Tibial nerve (tissue), 4 donors: Measurements from ENCODE around the gene SEZ6. TPM values are rescaled to one million over a fixed set of nuclear protein-coding genes. Genes with fewer than 3 reads are reported as not detected.

Experiments
- DNase-seq, 2 donors: peaks; one replicate each; pipeline ENCODE4 v3.0.0-alpha.2; 2019; ENCODE audit warnings: low spot score in 2 of 2
- H3K27ac ChIP-seq, 4 donors: fragments of 200-600 bp; sonication (generic) in 3 of 4; one replicate each; pipeline ENCODE4 v1.5.1; 2017 to 2019; ENCODE audit warnings: mild to moderate bottlenecking in 1 of 4
- H3K27me3 ChIP-seq, 2 donors: fragments of 200-600 bp; sonication (generic) in 1 of 2; one replicate each; pipeline versions ENCODE4 v1.5.1 to v1.6.0; 2017 to 2019
- H3K36me3 ChIP-seq, 3 donors: fragments of 200-600 bp; sonication (generic); one replicate each; pipeline ENCODE4 v1.5.1; 2018 to 2019
- H3K4me1 ChIP-seq, 4 donors: fragments of 200-600 bp; sonication (generic) in 3 of 4; one replicate each; pipeline ENCODE4 v1.5.1; 2017 to 2019
- H3K4me3 ChIP-seq, 4 donors: fragments of 200-600 bp; sonication (generic) in 3 of 4; one replicate each; pipeline ENCODE4 v1.5.1; 2017 to 2019; ENCODE audit warnings: mild to moderate bottlenecking in 1 of 4, moderate library complexity in 1 of 4
- H3K9me3 ChIP-seq, 4 donors: fragments of 200-600 bp; sonication (generic) in 3 of 4; one replicate each; pipeline ENCODE4 v1.5.1; 2017 to 2019
- EP300 ChIP-seq, 2 donors: sonication (generic); formaldehyde crosslinking; IDR thresholded peaks; one replicate each; pipeline ENCODE4 v1.6.1; 2017; ENCODE audit warnings: antibody characterized with exemption in 2 of 2, mild to moderate bottlenecking in 1 of 2
- POLR2A ChIP-seq, 2 donors: fragments of 450-650 bp; IDR thresholded peaks; one replicate each; pipeline ENCODE4 v1.6.1; 2017; ENCODE audit warnings: antibody characterized with exemption in 2 of 2, mild to moderate bottlenecking in 2 of 2, moderate library complexity in 2 of 2
- WGBS, 2 donors: methylation state at CpG; one replicate each; pipeline ENCODE4 v1.1.5; 2018; 5-methylcytosine and 5-hydroxymethylcytosine counted together
- total RNA-seq, 4 donors: library from RNA; depleted of rRNA; stranded (reverse); fragments of >200 nt; gene quantifications; one replicate each; pipeline ENCODE4 v1.1.0, GENCODE V29; 2016
- TF ChIP-seq, protein P1 (sequence below), 5 experiments: fragments of 200-600 bp in 3 of 5; fragments of 450-650 bp in 2 of 5; sonication (generic) in 3 of 5; IDR thresholded peaks; one replicate each; pipeline ENCODE4 v1.5.1; 2016 to 2019; ENCODE audit warnings: antibody characterized with exemption in 5 of 5, mild to moderate bottlenecking in 3 of 5, moderate library complexity in 2 of 5

The SEZ6 gene
- total RNA-seq, 4 donors from 2014 or later = not detected

DNA sequence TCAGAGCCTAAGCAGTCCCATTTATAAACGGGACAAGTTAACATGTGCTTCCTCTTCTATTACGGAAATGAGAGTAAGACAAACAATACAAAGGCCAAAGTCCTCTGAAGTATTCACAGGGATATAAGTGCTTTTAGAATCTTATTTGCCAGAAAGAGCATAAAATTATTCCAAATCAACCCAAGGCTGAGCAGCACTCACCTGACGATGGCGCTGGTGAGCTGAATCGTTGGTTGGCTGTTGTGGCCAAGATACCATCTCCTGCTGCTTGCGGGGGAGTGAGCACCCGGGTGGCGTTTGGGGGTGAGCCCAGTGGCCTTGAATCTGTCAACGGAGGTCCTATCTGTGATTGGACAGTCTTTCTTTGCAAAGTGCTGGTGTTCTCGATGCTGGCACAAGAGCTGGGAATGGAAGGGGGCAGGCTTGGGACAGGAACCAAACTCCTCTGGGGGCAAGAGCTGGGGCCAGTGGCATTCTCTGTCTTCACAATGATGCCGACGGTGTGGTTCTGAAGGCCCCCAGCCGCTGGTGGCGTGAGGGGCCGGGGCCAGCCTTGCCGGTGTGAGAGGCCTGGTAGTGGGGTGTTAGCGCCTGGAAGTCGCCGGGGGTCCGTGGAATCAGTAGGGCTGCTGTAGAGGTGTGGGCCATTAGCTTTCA, 93.4 kb downstream of the SEZ6 start:
- H3K4me3 ChIP-seq = no peak overlapping the region
- H3K27ac ChIP-seq = no peak overlapping the region
- peaks cover 9 to 97% (median 68%) of the 10 kb centered on the region in 3 donors for H3K36me3 ChIP-seq
- no peaks in the 10 kb centered on the region for H3K27me3 ChIP-seq
- peaks cover 0 to 27% (median 10%) of the 10 kb centered on the region in 4 donors for H3K4me1 ChIP-seq
- no peak for DNase-seq
- TF ChIP-seq EP300 (IDR thresholded peaks at IDR 0.05) (no peak), POLR2A (IDR thresholded peaks at IDR 0.05) (no peak)
- TF ChIP-seq, protein P1, sequence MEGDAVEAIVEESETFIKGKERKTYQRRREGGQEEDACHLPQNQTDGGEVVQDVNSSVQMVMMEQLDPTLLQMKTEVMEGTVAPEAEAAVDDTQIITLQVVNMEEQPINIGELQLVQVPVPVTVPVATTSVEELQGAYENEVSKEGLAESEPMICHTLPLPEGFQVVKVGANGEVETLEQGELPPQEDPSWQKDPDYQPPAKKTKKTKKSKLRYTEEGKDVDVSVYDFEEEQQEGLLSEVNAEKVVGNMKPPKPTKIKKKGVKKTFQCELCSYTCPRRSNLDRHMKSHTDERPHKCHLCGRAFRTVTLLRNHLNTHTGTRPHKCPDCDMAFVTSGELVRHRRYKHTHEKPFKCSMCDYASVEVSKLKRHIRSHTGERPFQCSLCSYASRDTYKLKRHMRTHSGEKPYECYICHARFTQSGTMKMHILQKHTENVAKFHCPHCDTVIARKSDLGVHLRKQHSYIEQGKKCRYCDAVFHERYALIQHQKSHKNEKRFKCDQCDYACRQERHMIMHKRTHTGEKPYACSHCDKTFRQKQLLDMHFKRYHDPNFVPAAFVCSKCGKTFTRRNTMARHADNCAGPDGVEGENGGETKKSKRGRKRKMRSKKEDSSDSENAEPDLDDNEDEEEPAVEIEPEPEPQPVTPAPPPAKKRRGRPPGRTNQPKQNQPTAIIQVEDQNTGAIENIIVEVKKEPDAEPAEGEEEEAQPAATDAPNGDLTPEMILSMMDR (IDR thresholded peaks at IDR 0.05) = no peak
- no peaks in the 10 kb centered on the region for H3K9me3 ChIP-seq
- 83 to 91% methylated on average over 20 of the region's 20 CpGs for WGBS, 2 donors

DNA sequence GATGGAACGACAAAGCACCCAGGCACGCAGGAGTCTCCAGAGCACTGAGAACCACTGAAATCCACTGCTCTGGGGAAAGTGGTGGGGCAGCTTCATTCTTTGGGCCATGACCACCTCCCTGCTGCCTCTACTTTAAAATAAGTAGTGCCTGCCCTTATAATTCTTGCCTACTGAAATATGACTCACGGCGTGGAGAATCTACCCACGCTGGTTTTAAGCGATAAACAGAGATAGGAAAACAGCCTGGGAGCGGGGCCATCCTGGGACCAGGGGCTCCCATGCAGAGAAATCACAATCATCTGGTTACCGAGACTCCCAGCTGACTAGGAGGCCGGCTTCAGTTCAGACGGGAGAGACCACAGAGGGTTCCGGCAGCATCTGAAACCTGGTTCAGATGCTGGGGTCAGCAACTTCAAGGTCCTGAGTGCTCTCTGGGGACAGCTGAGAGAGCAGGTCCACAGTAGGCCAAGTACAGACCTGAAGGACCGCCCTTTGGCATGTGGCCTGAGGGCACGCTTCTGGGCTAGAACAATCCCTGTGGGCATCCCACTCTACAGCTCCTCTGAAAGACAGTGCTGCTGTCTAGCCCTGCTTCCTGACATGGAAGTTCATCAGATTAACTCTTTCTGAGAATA, 94.3 kb downstream of the SEZ6 start:
- 92 to 93% methylated on average over 13 of the region's 13 CpGs for WGBS, 2 donors
- TF ChIP-seq EP300 (IDR thresholded peaks at IDR 0.05) (no peak), POLR2A (IDR thresholded peaks at IDR 0.05) (no peak)
- TF ChIP-seq, protein P1 (IDR thresholded peaks at IDR 0.05) = no peak
- Histone ChIP-seq H3K27ac (no peak overlapping the region), H3K9me3 (no peaks in the 10 kb centered on the region), H3K27me3 (no peaks in the 10 kb centered on the region), H3K4me1 (peaks cover 0 to 35% (median 11%) of the 10 kb centered on the region in 4 donors), H3K36me3 (peaks cover 9 to 97% (median 61%) of the 10 kb centered on the region in 3 donors), H3K4me3 (no peak overlapping the region)
- no peak for DNase-seq

DNA sequence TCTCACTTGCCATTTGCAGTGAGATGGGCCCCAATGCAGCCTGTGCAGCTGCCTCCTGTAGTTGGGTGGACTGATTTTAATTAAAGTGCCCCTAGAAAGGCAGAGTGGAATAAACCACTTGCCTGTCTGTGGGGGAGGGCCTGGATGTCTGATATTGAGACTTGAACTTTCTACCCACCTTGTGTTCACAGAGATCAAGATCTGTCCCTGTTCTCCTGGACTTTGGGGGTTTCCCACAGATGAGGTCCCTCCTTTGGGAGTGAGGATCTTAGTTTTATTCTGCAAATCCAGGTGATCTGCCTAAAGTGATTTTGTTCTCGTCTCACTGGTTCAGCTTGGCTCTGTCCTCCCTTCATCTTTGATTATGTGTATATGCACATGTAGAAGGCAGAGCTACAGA, 95.3 kb downstream of the SEZ6 start:
- Histone ChIP-seq H3K27ac (no peak overlapping the region), H3K4me3 (no peak overlapping the region), H3K36me3 (peaks cover 9 to 97% (median 53%) of the 10 kb centered on the region in 3 donors), H3K4me1 (peaks cover 0 to 40% (median 11%) of the 10 kb centered on the region in 4 donors), H3K9me3 (no peaks in the 10 kb centered on the region), H3K27me3 (no peaks in the 10 kb centered on the region)
- DNase-seq = no peak
- TF ChIP-seq EP300 (IDR thresholded peaks at IDR 0.05) (no peak), POLR2A (IDR thresholded peaks at IDR 0.05) (no peak)
- TF ChIP-seq, protein P1 (IDR thresholded peaks at IDR 0.05) = no peak
- 93 to 100% methylated on average over 1 of the region's 1 CpG for WGBS, 2 donors

DNA sequence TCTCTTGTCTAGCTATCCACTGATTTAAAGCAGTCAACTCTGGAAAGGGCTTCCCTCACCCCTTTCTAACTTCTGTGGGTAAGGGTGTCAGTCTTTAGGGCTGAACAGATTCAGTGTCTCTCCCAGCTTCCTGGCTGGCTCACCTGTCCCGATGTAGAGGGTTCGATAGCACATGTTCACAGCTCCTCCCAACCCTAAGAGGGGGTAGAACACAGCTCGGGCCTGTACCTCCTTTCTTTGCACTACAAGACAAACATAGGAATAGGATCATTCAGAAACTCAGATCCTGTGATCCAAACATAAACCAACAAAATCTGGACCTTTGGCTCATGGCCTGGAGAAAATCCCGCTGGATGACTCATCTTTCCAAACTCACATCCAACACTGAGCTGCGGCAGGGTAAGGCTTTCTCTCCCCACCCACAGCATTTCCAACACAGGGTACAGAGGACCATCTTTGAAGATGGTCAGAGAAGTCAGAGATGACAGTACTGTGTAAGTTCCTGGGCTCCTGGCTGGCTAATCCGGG, 97.1 kb downstream of the SEZ6 start:
- H3K27me3 ChIP-seq = no peaks in the 10 kb centered on the region
- peak overlapping the region; percentile 44 to 85 (median 64) for H3K27ac ChIP-seq
- DNase-seq = peak in 1 of 2 donors; percentile 57
- H3K4me3 ChIP-seq = no peak overlapping the region
- WGBS, 2 donors = 31 to 37% methylated on average over 6 of the region's 6 CpGs
- no peaks in the 10 kb centered on the region for H3K9me3 ChIP-seq
- no peak for TF ChIP-seq POLR2A (IDR thresholded peaks at IDR 0.05)
- TF ChIP-seq, protein P1 (IDR thresholded peaks at IDR 0.05) = no peak
- TF ChIP-seq EP300 (IDR thresholded peaks at IDR 0.05) = no peak
- H3K36me3 ChIP-seq = peaks cover 9 to 79% (median 38%) of the 10 kb centered on the region in 3 donors
- peaks cover 0 to 47% (median 11%) of the 10 kb centered on the region in 4 donors for H3K4me1 ChIP-seq
